Kidney epithelial cell (primary cell): Measurements from ENCODE around the gene GJC3. TPM values are rescaled to one million over a fixed set of nuclear protein-coding genes. Genes with fewer than 3 reads are reported as not detected.
"Not testable (repeated sequence)": the region's sequence is repeated elsewhere in the genome, so short reads cannot be mapped to it uniquely, and the experiment has no call there.

Experiments
- DNase-seq: peaks from one replicate; pipeline ENCODE4 v3.0.0-alpha.2; 2010; ENCODE audit warnings: low read depth
- H3K27me3 ChIP-seq: 2 replicates; pipeline ENCODE4 v1.6.0; 2011; ENCODE audit warnings: low read length; ENCODE audit not compliant: control insufficient read depth, insufficient read depth
- H3K36me3 ChIP-seq: 2 replicates; pipeline ENCODE4 v1.5.1; 2011; ENCODE audit warnings: low read length; ENCODE audit not compliant: control insufficient read depth, insufficient read depth
- H3K4me3 ChIP-seq: 2 replicates; pipeline ENCODE4 v1.5.1; 2011; ENCODE audit warnings: low read depth, mild to moderate bottlenecking, control low read depth, low read length
- CTCF ChIP-seq: IDR thresholded peaks from 2 replicates; pipeline ENCODE4 v1.5.1; 2011; ENCODE audit warnings: mild to moderate bottlenecking, moderate library complexity, low read length, control low read depth, inconsistent platforms; ENCODE audit not compliant: insufficient read depth, poor library complexity, severe bottlenecking
- total RNA-seq: library from RNA; depleted of rRNA; stranded (reverse); fragments of >200 nt; gene quantifications from 2 replicates; pipeline ENCODE4 v1.2.3, GENCODE V29; 2015

The GJC3 gene
- total RNA-seq: not detected in 2 replicates

- Histone ChIP-seq H3K27me3 (peaks cover 13% of the 10 kb centered on the region), H3K36me3 (no peaks in the 10 kb centered on the region), H3K4me3 (peak within 1 kb of the TSS; percentile 13)
- DNase-seq: no peak
- TF ChIP-seq CTCF: peak; percentile 28
These were observed at the start of gene GJC3 for GRCh38 chr7:99928994-99929729. Gene GJC3, minus strand, starts transcription at chr7:99929620. Its CDS starts 0 bp downstream, at chr7:99929620.

GRCh38 chr7:99976626-99977025, 47.2 kb upstream of the GJC3 start:
- TF ChIP-seq CTCF: no peak
- DNase-seq: no peak
- peaks cover 2% of the 10 kb centered on the region for H3K27me3 ChIP-seq
- H3K4me3 ChIP-seq: no peak overlapping the region
- H3K36me3 ChIP-seq: no peaks in the 10 kb centered on the region

GRCh38 chr7:99975782-99976521, 46.5 kb upstream of the GJC3 start, which contains the start of gene AZGP1:
Gene AZGP1, minus strand, starts transcription at chr7:99976031. Its CDS starts 11 bp downstream, at chr7:99976020.
- no peak for TF ChIP-seq CTCF
- Histone ChIP-seq H3K36me3 (no peaks in the 10 kb centered on the region), H3K27me3 (peaks cover 5% of the 10 kb centered on the region), H3K4me3 (no peak within 1 kb of the TSS)
- DNase-seq: no peak

- Histone ChIP-seq H3K36me3 (no peaks in the 10 kb centered on the region), H3K4me3 (no peak overlapping the region), H3K27me3 (peaks cover 5% of the 10 kb centered on the region)
- no peak for TF ChIP-seq CTCF
- DNase-seq: no peak
These were observed 45.3 kb upstream of the GJC3 start for GRCh38 chr7:99974681-99975080.

GRCh38 chr7:99973817-99974216, 44.4 kb upstream of the GJC3 start:
- not testable (repeated sequence) for DNase-seq, H3K36me3 ChIP-seq, H3K4me3 ChIP-seq, H3K27me3 ChIP-seq

GRCh38 chr7:99971242-99971641, 41.8 kb upstream of the GJC3 start:
- Histone ChIP-seq H3K27me3 (peaks cover 5% of the 10 kb centered on the region), H3K4me3 (no peak overlapping the region), H3K36me3 (no peaks in the 10 kb centered on the region)
- DNase-seq: no peak
- TF ChIP-seq CTCF: no peak

GRCh38 chr7:99969813-99970212, 40.4 kb upstream of the GJC3 start:
- not testable (repeated sequence) for DNase-seq, H3K27me3 ChIP-seq, H3K36me3 ChIP-seq, H3K4me3 ChIP-seq
